Esophagus muscularis mucosa (tissue), 4 donors: ENCODE measurements around the gene WWOX. TPM values are rescaled to one million over a fixed set of nuclear protein-coding genes. Genes with fewer than 3 reads are reported as not detected.
A peak's percentile ranks its signal among the peaks of the same experiment; 100 is the strongest.

Source experiments
- DNase-seq: peaks from one replicate; pipeline ENCODE4 v3.0.0-alpha.2; 2017; ENCODE audit errors: extremely low spot score
- H3K27ac ChIP-seq, 4 donors: fragments of 200-600 bp; sonication (generic); replicated peaks in 1 of 4; 1 replicate in 3 of 4; 2 replicates in 1 of 4; pipeline ENCODE4 v1.5.1; 2016 to 2019; ENCODE audit warnings: mild to moderate bottlenecking in 1 of 4
- H3K27me3 ChIP-seq, 4 donors: fragments of 200-600 bp; sonication (generic); one replicate each; pipeline versions ENCODE4 v1.5.1 to v1.6.0; 2016 to 2019
- H3K36me3 ChIP-seq, 4 donors: fragments of 200-600 bp; sonication (generic); one replicate each; pipeline ENCODE4 v1.5.1; 2016 to 2019
- H3K4me1 ChIP-seq, 4 donors: fragments of 200-600 bp; sonication (generic); one replicate each; pipeline ENCODE4 v1.5.1; 2016 to 2019
- H3K4me3 ChIP-seq, 4 donors: fragments of 200-600 bp; sonication (generic); 1 replicate in 2 of 4; 2 replicates in 2 of 4; pipeline ENCODE4 v1.5.1; 2016 to 2019; ENCODE audit warnings: mild to moderate bottlenecking in 4 of 4, moderate library complexity in 1 of 4
- H3K9me3 ChIP-seq, 4 donors: fragments of 200-600 bp; sonication (generic); 1 replicate in 3 of 4; 2 replicates in 1 of 4; pipeline ENCODE4 v1.5.1; 2016 to 2019
- CTCF ChIP-seq, 3 experiments: fragments of 200-600 bp in 2 of 3; fragments of 450-650 bp in 1 of 3; sonication (generic) in 2 of 3; IDR thresholded peaks; one replicate each; pipeline ENCODE4 v1.5.1; 2017 to 2019; ENCODE audit warnings: antibody characterized with exemption in 3 of 3, mild to moderate bottlenecking in 2 of 3, moderate library complexity in 1 of 3
- EP300 ChIP-seq: sonication (generic); formaldehyde crosslinking; IDR thresholded peaks from one replicate; pipeline ENCODE4 v1.6.1; 2017; ENCODE audit warnings: antibody characterized with exemption
- POLR2A ChIP-seq: fragments of 450-650 bp; IDR thresholded peaks from one replicate; pipeline ENCODE4 v1.6.1; 2017; ENCODE audit warnings: antibody characterized with exemption, moderate library complexity, mild to moderate bottlenecking, low read depth
- POLR2AphosphoS5 ChIP-seq, 2 donors: sonication (generic); formaldehyde crosslinking; IDR thresholded peaks; one replicate each; pipeline ENCODE4 v1.6.1; 2017; ENCODE audit warnings: antibody characterized with exemption in 2 of 2
- WGBS: methylation state at CpG from one replicate; pipeline ENCODE4 v1.1.5; 2018; 5-methylcytosine and 5-hydroxymethylcytosine counted together
- intact Hi-C: fragments of 100-400 bp; cut with DNase I; formaldehyde crosslinking; loops from one replicate; pipeline ENCODE4 v1.15.1; 2023
- total RNA-seq, 4 donors: library from RNA; depleted of rRNA; stranded (reverse); fragments of >200 nt; gene quantifications; one replicate each; pipeline versions ENCODE4 v1.1.0 to v1.2.1, GENCODE V29; 2016

Gene WWOX
- total RNA-seq, 4 donors from 2014 or later = 14.4 to 27.8 (median 15.4) TPM

DNA sequence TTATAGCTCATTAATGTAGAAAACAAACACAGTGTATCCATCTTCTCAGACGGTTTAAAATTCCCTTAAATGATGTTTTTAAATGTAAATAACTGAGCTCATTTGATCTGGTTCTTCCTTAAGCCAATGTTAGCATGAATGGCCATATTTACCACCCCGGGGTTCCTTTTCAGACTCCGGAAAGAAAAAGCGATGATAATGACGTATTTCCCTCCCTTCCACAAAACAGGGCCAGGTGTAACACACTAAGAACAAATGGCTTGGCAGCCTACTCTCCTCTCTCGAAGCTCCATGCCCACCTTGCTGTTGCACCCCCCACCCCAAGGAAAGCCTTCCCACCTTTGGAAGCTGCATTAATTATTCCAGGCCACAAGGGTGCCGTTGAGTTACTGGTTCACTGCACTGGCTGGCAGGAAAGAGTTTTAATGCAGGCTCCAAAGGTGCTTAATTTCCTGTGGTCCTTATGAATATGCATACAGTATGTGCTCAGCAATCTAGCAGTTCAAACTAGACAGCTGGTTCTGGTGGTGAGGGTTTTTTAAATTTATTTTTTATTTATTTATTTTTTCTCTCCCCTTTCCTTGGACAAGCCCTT is 378.9 kb downstream of the WWOX start:
- TF ChIP-seq CTCF (IDR thresholded peaks at IDR 0.05) (peak in 1 of 3 experiments; percentile 51), EP300 (no peak)
- intact Hi-C loops = no loop called here
- H3K27ac ChIP-seq = no peak overlapping the region
- WGBS = 73% methylated on average over 7 of the region's 7 CpGs
- DNase-seq = no peak
- no peaks in the 10 kb centered on the region for H3K36me3 ChIP-seq
- no peaks in the 10 kb centered on the region for H3K27me3 ChIP-seq
- no peak overlapping the region for H3K4me3 ChIP-seq
- no peaks in the 10 kb centered on the region for H3K9me3 ChIP-seq
- H3K4me1 ChIP-seq = no peaks in the 10 kb centered on the region

GRCh38 chr16:78479723-78480122 is 380.3 kb downstream of the WWOX start:
- intact Hi-C loops = no loop called here
- Histone ChIP-seq H3K9me3 (no peaks in the 10 kb centered on the region), H3K4me1 (no peaks in the 10 kb centered on the region), H3K36me3 (no peaks in the 10 kb centered on the region), H3K4me3 (no peak overlapping the region), H3K27me3 (no peaks in the 10 kb centered on the region), H3K27ac (no peak overlapping the region)
- DNase-seq = no peak
- TF ChIP-seq POLR2A = no peak
- no peak for TF ChIP-seq CTCF (IDR thresholded peaks at IDR 0.05)
- TF ChIP-seq POLR2AphosphoS5 (IDR thresholded peaks at IDR 0.05) = no peak
- no peak for TF ChIP-seq EP300
- WGBS = 96% methylated on average over 2 of the region's 2 CpGs

GRCh38 chr16:78480588-78480987 is 381.1 kb downstream of the WWOX start:
- Histone ChIP-seq H3K27me3 (no peaks in the 10 kb centered on the region), H3K36me3 (no peaks in the 10 kb centered on the region), H3K4me1 (no peaks in the 10 kb centered on the region), H3K4me3 (no peak overlapping the region), H3K9me3 (no peaks in the 10 kb centered on the region), H3K27ac (no peak overlapping the region)
- no peak for DNase-seq
- intact Hi-C loops = no loop called here
- WGBS = 64% methylated on average over 2 of the region's 2 CpGs
- no peak for TF ChIP-seq EP300
- no peak for TF ChIP-seq CTCF (IDR thresholded peaks at IDR 0.05)
- TF ChIP-seq POLR2AphosphoS5 (IDR thresholded peaks at IDR 0.05) = no peak
- no peak for TF ChIP-seq POLR2A

- whole genome bisulfite sequencing = 91% methylated on average over 13 of the region's 13 CpGs
- no peak overlapping the region for H3K27ac ChIP-seq
- no peaks in the 10 kb centered on the region for H3K9me3 ChIP-seq
- H3K27me3 ChIP-seq = no peaks in the 10 kb centered on the region
- DNase-seq = no peak
- TF ChIP-seq EP300 (no peak), CTCF (IDR thresholded peaks at IDR 0.05) (no peak), POLR2A (no peak), POLR2AphosphoS5 (IDR thresholded peaks at IDR 0.05) (no peak)
- no peaks in the 10 kb centered on the region for H3K4me1 ChIP-seq
- H3K36me3 ChIP-seq = no peaks in the 10 kb centered on the region
- intact Hi-C loops = no loop called here
- no peak overlapping the region for H3K4me3 ChIP-seq
These were observed 383.9 kb downstream of the WWOX start for GRCh38 chr16:78483124-78483992.
